ENCODE results near the gene MACO1. TPM values are rescaled to one million over a fixed set of nuclear protein-coding genes. Genes with fewer than 3 reads are reported as not detected.

Gene MACO1
- total and polyA plus RNA-seq, 4 donors = 7.9 to 20.7 (median 13.6) TPM

DNA sequence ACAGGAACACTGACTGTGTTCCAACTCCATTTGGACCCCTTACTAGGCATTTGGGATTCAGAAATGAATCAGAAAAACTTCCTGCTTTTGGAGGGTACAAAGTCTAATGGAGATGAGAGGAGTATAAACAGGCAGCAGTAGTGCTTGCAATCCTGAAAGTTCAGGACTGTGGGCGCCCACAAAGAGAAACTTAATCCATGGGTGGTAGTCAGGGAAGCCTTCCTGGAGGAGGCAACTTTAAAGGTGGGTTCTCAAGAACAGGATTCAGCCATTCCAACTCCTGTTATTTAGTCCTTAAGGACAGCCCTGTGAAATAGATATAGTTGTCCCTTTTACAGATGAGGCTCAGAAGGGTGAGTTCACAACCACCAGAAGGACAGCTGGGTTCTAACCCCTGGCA is 110.7 kb downstream of the MACO1 start:
- ATAC-seq (ENCODE audit: insufficient read depth, low FRiP score) (no peak), DNase-seq (no peak)
- Histone ChIP-seq H3K9ac (ENCODE audit: insufficient read depth in 1 of 2, low read length in 2 of 2) (no peak overlapping the region), H3K9me3 (ENCODE audit: control insufficient read depth in 4 of 4, insufficient read depth in 3 of 4, low read length in 3 of 4) (no peaks in the 10 kb centered on the region), H3K4me1 (ENCODE audit: control insufficient read depth in 5 of 5, insufficient read depth in 5 of 5, low read length in 5 of 5) (peaks cover 0 to 11% (median 8%) of the 10 kb centered on the region in 5 donors), H3K27me3 (ENCODE audit: control insufficient read depth in 3 of 3, insufficient read depth in 3 of 3, low read length in 2 of 3) (no peaks in the 10 kb centered on the region), H3K36me3 (ENCODE audit: control insufficient read depth in 4 of 4, insufficient read depth in 4 of 4, low read length in 4 of 4) (no peaks in the 10 kb centered on the region), H3K27ac (ENCODE audit: low read depth in 1 of 2, low read length in 1 of 2) (no peak overlapping the region), H3K4me3 (no peak overlapping the region)
- WGBS, 2 donors = 98 to 100% methylated on average over 1 of the region's 1 CpG
- TF ChIP-seq, protein P1, sequence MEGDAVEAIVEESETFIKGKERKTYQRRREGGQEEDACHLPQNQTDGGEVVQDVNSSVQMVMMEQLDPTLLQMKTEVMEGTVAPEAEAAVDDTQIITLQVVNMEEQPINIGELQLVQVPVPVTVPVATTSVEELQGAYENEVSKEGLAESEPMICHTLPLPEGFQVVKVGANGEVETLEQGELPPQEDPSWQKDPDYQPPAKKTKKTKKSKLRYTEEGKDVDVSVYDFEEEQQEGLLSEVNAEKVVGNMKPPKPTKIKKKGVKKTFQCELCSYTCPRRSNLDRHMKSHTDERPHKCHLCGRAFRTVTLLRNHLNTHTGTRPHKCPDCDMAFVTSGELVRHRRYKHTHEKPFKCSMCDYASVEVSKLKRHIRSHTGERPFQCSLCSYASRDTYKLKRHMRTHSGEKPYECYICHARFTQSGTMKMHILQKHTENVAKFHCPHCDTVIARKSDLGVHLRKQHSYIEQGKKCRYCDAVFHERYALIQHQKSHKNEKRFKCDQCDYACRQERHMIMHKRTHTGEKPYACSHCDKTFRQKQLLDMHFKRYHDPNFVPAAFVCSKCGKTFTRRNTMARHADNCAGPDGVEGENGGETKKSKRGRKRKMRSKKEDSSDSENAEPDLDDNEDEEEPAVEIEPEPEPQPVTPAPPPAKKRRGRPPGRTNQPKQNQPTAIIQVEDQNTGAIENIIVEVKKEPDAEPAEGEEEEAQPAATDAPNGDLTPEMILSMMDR (IDR thresholded peaks at IDR 0.05; ENCODE audit: control extremely low read depth, extremely low read depth) = no peak

DNA sequence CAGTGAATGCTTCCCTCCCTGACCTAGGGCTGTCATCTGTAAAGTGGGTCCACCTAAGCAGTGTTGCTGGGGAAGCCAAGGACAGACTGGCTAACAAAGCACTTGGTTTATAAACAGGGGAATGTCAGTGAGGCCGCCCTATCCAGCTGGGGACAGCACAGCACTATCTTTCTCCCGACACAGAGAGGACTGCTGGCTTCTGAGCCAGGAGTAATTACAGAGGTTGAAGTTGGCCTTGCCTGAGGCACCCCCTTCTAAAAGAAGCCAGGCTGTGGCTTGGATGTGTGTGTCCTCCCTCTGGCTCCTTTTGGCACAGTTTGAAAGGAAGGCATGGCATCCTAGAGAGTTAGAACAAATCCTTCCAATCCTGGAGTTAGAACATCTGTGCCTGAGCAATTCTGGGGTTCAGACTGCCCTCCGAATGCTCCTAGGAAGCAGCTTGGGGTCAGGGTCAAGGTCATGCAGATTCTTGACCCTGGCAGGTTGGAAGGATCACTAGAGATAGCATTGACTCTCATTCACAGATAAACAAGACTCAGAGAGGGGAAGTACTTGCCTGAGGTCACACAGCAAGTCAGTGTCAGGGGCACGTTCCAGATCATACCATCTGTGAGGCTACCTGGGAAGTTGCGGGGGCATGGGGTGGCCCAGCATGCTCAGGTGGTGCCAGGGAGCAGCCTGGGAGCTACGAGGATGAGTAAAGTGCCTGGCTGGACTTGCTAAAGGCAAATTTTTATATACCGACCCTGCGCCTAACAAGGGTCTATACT is 111.4 kb downstream of the MACO1 start:
- TF ChIP-seq, protein P1 (IDR thresholded peaks at IDR 0.05; ENCODE audit: control extremely low read depth, extremely low read depth) = no peak
- Histone ChIP-seq H3K36me3 (ENCODE audit: control insufficient read depth in 4 of 4, insufficient read depth in 4 of 4, low read length in 4 of 4) (no peaks in the 10 kb centered on the region), H3K4me3 (no peak overlapping the region), H3K4me1 (ENCODE audit: control insufficient read depth in 5 of 5, insufficient read depth in 5 of 5, low read length in 5 of 5) (peaks cover 0 to 11% (median 8%) of the 10 kb centered on the region in 5 donors), H3K27ac (ENCODE audit: low read depth in 1 of 2, low read length in 1 of 2) (no peak overlapping the region), H3K27me3 (ENCODE audit: control insufficient read depth in 3 of 3, insufficient read depth in 3 of 3, low read length in 2 of 3) (no peaks in the 10 kb centered on the region), H3K9me3 (ENCODE audit: control insufficient read depth in 4 of 4, insufficient read depth in 3 of 4, low read length in 3 of 4) (no peaks in the 10 kb centered on the region), H3K9ac (ENCODE audit: insufficient read depth in 1 of 2, low read length in 2 of 2) (no peak overlapping the region)
- ATAC-seq (ENCODE audit: insufficient read depth, low FRiP score) (no peak), DNase-seq (peak in 2 of 3 donors; percentile 35 to 50)
- WGBS, 2 donors = 77 to 85% methylated on average over 8 of the region's 8 CpGs

DNA sequence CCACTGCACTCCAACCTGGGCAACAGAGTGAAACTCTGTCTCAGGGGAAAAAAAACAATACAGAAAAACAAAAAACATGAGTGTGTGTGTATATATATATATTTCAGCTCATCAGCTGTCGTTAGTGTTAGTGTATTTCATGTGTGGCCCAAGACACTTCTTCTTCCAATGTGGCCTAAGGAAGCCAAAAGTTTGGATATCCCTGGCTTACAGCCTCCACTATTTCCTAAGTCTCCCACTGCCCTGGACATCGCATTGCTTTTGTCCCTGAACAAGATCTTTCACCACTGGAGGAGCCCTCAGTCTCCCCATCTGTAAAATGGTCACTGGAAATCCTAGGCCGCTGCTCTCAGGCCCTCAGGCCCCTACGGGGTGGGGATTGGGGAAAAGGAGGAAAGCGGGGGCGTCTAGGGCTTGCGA is 112.3 kb downstream of the MACO1 start:
- no peaks in the 10 kb centered on the region for H3K9me3 ChIP-seq (ENCODE audit: control insufficient read depth in 4 of 4, insufficient read depth in 3 of 4, low read length in 3 of 4)
- WGBS, 2 donors = 23 to 30% methylated on average over 7 of the region's 7 CpGs
- peak in 2 of 3 donors; percentile 38 to 62 for DNase-seq
- H3K9ac ChIP-seq (ENCODE audit: insufficient read depth in 1 of 2, low read length in 2 of 2) = no peak overlapping the region
- H3K4me3 ChIP-seq = no peak overlapping the region
- peaks cover 0 to 11% (median 8%) of the 10 kb centered on the region in 5 donors for H3K4me1 ChIP-seq (ENCODE audit: control insufficient read depth in 5 of 5, insufficient read depth in 5 of 5, low read length in 5 of 5)
- ATAC-seq (ENCODE audit: insufficient read depth, low FRiP score) = no peak
- no peak overlapping the region for H3K27ac ChIP-seq (ENCODE audit: low read depth in 1 of 2, low read length in 1 of 2)
- TF ChIP-seq, protein P1 (IDR thresholded peaks at IDR 0.05; ENCODE audit: control extremely low read depth, extremely low read depth) = no peak
- no peaks in the 10 kb centered on the region for H3K36me3 ChIP-seq (ENCODE audit: control insufficient read depth in 4 of 4, insufficient read depth in 4 of 4, low read length in 4 of 4)
- H3K27me3 ChIP-seq (ENCODE audit: control insufficient read depth in 3 of 3, insufficient read depth in 3 of 3, low read length in 2 of 3) = no peaks in the 10 kb centered on the region
